CD1c-positive myeloid dendritic cell (primary cell): ENCODE data around the gene STARD8.
"Not testable (repeated sequence)": the region's sequence is repeated elsewhere in the genome, so short reads cannot be mapped to it uniquely, and the experiment has no call there.

ENCODE experiments used
- DNase-seq: peaks from one replicate; pipeline ENCODE4 v3.0.0-alpha.2; 2016; ENCODE audit errors: extremely low spot score

The STARD8 gene

DNA sequence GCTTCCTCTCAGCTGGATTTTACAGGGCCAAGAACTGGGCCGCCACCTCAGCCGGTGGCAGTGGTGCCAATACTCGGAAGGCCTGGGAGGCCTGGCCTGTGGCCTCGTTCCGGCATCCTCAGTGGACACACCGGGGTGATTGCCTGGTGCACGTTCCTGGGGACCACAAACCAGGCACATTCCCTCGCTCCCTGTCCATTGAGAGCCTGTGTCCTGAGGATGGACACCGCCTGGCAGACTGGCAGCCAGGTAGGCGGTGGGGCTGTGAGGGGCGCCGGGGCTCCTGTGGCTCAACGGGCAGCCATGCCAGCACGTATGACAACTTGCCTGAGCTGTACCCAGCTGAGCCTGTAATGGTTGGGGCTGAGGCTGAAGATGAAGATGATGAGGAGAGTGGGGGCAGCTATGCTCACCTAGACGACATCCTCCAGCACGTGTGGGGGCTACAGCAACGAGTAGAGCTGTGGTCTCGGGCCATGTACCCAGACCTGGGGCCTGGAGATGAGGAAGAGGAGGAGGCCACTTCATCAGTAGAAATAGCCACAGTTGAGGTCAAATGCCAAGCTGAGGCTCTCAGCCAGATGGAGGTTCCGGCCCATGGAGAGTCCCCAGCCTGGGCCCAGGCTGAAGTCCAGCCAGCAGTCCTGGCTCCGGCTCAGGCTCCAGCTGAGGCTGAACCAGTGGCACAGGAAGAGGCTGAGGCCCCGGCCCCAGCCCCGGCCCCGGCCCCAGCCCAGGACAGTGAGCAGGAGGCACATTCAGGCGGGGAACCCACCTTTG is 70.4 kb downstream of the STARD8 start:
- no peak for DNase-seq

DNA sequence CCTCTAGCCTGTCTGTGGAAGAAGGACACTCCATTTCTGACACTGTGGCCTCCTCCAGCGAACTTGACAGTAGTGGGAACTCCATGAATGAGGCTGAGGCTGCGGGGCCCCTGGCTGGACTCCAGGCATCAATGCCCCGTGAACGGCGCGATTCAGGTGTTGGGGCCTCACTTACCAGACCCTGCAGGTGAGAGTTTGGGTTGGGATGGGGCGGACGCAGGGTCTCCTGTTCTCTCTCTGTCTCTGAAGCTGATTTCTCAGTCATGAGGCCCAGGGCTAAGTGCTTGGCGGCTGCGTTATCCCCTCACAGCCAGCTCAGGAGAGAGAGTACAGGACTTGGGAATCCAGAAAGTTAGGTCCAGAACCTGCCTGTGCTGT is 71.0 kb downstream of the STARD8 start:
- DNase-seq, result no peak

DNA sequence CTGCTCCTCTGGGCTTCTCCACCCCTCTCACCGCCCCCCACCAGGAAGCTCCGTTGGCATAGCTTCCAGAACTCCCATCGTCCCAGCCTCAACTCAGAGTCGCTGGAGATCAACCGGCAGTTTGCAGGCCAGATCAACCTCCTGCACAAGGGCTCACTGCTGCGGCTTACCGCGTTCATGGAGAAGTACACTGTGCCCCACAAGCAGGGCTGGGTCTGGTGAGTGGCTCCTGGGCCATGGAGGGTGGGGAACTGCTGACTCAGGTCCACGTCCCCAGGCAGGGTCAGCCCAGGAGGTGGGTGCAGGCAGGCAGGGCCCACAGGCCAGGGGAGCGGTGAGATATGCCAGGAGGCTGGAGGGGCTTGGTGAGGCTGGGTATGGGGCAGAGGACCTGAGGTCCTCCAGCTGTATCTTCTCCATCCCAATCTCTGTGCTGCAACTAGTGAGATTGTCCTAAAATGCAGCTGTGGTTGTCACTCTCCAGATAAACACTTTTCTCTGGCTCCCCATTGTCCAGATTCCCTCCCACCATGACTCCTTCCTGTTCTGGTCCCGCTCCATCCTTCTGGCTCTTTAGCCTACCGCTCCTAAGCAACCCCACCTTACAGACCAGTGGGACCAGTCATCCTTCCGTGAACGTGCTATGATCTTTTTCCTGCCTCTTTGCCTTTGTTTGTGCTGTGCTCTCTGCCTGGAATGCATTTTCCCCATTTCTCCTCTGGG is 71.9 kb downstream of the STARD8 start:
- DNase-seq, result no peak

DNA sequence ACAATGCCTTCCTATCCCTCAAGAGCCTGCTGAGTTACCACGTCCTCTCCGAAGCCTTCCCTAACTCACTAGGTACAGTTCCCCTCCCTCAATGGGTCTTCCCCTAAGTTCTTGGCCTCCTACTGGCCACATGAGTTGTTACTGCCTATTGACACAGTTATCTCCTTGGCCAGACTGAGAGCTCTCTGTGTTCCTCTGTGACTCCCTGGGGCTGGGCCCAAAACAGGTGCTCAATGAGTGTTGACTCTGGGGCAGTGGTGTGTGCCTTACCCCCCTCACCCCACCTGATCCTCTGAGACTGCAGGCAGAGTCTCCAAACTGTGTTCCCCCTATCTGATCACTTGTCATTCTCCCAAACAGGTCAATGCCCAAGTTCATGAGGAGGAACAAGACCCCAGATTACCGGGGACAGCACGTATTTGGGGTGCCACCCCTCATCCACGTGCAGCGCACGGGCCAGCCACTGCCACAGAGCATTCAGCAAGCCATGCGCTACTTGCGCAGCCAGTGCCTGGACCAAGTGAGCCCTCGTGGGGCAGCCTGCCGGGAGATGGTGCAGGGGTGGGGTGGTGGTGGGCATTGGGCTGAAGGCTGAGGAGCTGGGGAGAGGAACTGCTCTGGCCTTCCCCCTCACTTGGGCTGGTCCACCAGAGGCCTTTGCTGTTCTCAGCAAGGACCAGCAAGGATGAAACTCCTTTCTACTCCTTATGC is 72.6 kb downstream of the STARD8 start:
- no peak for DNase-seq

DNA sequence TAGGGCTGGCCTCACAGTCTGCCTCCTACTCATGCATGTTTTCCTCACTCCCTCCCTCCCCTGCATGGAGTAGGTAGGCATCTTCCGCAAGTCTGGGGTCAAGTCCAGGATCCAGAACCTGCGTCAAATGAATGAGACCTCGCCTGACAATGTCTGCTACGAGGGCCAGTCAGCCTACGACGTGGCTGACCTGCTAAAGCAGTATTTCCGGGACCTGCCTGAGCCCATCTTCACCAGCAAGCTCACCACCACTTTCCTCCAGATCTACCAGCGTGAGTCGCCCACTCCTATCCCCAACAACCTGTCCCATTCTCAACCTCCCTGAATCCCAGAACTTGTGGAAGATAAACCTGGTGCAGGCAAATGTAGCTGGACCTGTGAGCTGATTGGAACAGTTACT is 73.4 kb downstream of the STARD8 start:
- no peak for DNase-seq

DNA sequence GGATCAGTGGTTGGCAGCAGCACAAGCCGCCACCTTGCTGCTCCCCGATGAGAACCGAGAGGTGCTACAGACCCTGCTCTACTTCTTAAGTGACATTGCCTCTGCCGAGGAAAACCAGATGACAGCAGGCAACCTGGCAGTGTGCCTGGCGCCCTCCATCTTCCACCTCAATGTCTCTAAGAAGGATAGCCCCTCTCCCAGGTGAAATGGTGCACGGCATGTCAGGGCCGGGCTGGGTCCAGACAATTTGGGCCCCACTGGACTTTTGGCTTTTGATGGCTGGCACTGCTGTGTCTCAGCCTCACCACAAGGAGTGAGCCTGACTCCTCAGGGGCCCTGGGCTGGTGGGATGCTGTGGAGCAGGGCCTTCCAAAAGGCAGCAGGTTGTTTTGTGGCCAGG is 74.1 kb downstream of the STARD8 start:
- DNase-seq, result no peak

DNA sequence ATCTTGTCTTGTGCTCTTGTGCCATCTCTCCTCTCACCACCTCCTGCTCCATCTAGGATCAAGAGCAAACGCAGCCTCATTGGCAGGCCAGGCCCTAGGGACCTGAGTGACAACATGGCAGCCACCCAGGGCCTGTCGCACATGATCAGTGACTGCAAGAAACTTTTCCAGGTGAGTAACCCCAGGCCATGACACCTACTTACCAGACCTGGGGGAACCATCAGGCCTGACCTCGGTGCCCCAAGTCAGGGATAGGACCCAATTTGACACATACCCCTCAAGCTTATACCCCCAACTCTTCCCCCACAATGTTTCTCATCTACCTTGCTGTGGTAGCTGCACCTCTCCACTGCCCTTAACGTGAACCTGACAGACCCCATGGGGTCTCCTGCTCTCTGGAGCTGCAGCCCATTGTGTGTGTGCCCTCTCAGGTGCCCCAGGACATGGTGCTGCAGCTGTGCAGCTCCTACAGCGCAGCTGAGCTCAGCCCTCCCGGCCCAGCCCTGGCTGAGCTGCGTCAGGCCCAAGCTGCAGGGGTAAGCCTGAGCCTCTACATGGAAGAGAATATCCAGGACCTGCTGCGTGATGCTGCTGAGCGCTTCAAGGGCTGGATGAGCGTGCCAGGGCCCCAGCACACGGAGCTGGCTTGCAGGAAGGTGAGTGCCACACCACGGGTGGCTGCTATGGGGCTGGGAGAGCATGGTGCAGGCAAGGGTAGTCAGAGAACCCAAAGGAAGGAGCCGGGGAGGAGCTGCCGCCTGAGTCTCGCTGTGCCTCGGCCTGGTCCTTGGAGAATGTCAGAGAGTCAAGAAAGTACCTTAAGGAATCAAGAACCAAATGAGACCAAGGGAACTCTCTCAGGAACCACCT is 74.8 kb downstream of the STARD8 start:
- DNase-seq, result no peak

DNA sequence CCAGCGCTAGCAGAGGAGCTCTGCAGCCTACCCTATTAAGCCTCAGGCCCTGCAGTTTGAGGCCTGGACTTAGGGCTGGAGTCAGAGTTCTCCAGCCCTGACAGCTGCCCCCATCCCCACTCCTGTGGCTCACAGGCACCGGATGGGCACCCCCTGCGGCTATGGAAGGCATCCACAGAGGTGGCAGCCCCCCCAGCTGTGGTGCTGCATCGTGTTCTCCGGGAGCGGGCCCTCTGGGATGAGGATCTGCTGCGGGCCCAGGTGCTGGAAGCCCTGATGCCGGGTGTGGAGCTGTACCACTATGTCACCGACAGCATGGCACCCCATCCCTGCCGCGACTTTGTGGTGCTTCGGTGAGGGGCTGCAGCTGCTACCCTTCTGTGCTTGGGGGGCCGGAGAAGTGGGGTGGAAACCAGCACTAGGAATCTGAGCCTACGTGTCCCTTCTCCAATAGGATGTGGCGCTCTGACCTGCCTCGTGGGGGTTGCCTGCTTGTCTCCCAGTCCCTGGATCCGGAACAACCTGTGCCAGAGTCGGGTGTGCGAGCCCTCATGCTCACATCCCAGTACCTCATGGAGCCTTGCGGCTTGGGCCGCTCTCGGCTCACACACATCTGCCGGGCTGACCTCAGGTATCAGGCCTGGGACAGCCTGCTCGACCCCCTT is 76.2 kb downstream of the STARD8 start:
- no peak for DNase-seq

DNA sequence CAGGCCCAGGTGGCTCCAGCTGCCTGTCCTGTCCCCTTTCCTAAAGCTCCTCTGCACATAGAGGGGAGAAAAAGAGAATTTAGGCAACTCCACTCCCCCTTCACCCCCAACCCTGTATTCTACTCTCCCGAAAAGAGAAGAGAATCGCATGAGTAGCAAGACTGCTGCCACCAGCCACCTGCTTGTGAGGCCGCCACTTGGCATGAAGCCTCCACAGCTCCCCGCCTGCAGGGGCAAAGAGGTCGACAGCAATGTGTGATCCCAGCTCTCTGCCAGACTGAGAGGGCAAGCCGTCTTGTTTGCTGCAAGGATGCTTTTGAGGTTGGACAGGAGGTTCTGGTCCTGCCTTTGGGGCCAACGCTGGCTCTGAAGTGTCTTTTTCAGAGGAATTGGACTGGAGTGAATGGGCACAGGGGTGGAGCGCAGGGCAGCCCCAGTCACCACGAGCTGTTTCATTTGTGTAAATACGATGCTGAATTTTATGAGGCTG is 77.1 kb downstream of the STARD8 start:
- no peak for DNase-seq

DNA sequence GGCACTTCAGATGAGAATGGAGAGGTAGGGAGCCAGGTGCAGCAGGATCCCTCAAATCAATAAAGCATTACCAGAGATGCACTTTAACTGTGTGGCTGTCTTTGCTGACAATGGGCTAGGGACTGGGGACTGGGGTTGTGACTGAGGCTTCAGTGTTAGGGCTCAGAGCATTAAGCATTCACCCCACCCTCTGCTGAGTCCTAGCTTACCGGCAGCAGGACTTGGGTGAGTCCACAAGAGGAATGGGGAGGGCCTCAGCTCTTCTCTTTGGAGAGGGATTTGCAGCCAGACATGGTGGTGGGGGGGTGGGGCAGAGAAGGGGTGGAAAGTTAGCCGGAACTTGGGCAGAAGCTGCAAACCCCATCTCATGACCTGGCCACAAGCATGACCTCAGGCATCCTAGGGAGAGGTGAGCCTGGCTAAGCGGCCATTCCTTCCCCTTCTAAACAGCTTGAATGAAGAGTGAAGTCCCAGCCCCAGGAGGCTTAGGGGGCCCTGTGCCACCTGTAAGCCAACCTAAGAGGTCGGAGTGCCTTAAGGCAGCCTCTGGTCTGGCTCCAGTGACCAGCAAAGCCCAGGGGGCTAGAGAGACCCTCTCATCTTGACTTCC is 78.4 kb downstream of the STARD8 start:
- no peak for DNase-seq

DNA sequence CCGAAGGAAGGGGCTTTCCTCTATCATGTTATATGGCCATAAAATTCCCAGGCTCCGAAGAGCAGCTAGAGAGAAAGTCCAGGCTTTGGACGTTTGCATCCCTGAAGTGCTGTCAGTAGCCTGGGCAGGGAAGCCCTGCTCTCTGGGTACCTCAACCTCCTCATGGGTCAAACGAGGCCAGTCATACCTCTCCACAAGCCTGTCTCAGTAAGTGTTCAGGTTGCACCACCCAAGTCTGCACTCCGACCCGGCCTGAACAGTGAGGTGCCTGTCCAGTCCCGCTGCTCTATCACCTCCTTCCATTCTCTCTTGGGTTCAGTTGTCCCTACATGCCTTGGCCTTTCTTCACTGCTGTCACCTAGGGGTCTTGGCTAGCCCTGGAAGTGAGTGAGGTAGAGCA is 78.9 kb downstream of the STARD8 start:
- DNase-seq, result no peak

DNA sequence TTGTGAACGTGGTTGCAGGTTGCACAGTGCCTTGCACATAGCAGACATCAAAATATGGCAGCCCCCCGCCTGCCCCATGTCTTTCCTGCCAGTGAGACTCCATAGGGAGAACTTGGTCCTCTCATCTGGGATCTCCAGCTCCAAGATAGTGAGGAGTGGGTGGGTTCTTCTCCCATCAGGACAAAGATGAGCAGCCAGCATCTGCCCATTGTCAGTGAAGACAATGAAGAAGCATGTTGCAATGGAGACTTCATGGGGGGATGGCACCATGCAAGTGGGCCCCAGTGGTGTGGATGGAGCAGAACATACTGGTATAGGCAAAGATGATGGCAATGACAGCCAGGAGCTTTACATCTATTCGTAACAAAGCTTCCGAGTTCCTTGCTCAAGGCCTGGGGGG is 80.2 kb downstream of the STARD8 start:
- DNase-seq, result no peak

DNA sequence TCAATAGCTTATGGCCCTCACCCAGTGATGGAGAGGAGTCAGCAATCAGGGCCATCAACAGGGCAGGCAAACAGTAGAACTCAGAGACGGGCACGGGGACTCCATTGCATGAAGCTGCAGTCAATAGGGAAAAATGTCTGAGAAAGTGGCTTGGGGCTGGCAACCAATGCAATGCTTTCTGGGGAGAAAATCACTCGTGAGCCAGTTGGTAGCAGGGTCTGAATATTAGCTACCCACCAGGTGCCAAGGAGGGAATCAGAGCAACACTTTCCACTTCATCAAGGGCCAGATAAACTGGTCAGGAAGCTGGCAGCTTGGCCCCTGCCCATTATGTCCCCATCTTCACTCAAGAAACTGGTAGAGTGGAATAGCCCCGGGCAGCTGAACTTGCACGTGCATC is 80.7 kb downstream of the STARD8 start:
- DNase-seq, result no peak

DNA sequence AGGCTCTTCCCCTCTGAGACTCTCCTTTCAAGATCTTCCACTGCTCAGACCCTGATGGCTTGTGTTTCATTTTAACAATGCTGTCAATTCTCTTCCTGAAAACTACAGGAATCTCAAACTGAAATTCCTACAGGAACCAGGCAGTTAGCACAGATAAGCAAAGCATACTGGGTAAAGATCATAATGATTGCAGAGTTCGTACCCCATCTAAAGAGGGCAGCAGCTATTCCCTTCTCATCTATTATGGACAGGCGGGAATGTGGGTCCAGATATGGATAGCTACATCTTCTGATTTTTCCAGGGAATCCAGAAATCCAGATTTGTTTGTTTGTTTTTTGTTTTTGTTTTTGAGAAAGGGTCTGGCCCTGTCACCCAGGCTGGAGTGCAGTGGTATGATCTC is 83.8 kb downstream of the STARD8 start:
- no peak for DNase-seq

DNA sequence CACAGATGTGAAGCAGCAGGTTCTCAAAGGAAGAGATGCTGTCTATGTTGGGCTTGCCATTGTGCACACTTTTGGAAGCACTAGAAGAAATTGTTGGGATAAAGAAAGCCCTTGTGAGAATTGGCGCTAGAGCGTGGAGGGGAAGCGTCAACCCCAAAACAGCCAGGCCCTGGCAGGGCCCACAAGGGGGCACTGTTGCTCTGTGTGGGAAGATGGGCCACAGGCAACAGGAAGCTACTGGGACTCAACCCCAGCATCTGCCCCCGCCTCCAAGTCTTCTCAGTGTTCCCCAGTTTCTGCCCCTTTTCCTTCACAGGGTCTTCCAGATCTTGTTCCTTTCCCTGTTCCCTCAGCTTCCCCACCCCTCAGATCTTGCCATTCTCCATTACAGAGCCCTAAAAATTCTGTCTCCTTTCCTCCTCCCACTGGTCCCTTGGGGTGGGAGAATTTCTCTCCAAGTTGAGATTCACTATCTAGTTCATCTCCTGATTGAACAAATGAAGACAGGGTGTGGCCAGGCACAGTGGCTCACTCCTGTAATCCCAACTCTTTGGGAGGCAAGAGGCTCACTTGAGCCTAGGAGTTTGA is 85.5 kb downstream of the STARD8 start:
- DNase-seq, result peak; percentile 67

DNA sequence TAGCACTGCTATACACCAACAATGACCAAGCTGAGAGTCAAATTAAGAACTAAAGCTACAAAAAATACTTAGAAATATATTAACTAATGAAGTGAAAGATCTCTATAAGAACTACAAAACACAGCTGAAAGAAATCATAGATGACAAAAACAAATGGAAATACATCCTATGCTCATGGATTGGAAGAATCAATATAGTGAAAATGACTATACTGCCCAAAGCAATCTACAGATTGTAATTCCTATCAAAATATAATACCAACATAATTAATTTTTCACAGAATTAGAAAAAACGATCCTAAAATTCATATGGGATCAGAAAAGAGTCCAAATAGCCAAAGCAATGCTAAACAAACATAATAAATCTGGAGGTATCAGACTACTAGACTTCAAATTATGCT is 87.8 kb downstream of the STARD8 start:
- no peak for DNase-seq

DNA sequence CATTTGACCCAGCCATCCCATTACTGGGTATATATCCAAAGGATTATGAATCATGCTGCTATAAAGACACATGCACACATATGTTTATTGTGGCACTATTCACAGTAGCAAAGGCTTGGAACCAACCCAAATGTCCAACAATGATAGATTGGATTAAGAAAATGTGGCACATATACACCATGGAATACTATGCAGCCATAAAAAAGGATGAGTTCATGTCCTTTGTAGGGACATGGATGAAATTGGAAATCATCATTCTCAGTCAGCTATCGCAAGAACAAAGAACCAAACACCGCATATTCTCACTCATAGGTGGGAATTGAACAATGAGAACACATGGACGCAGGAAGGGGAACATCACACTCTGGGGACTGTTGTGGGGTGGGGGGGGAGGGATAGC is 94.4 kb downstream of the STARD8 start:
- DNase-seq, result not testable (repeated sequence)

DNA sequence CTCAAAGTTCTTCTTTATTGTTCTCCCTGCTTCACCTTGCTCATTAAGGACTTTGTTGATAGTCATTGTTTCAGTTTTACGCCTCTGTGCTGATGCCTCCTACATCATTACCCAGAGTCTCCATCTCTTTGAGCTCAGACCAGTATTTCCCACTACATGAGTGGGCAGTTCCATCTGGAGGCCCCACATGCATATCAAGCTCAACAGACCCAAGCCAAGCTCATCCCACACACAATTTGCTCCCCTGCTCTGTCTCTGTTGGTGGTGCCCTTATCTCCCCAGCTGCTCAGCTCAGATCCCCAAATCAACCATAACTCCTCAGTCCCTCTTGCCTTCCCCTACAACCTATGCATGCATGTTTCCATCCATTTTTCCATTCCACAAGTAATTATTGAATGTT is 96.3 kb downstream of the STARD8 start:
- DNase-seq, result no peak

DNA sequence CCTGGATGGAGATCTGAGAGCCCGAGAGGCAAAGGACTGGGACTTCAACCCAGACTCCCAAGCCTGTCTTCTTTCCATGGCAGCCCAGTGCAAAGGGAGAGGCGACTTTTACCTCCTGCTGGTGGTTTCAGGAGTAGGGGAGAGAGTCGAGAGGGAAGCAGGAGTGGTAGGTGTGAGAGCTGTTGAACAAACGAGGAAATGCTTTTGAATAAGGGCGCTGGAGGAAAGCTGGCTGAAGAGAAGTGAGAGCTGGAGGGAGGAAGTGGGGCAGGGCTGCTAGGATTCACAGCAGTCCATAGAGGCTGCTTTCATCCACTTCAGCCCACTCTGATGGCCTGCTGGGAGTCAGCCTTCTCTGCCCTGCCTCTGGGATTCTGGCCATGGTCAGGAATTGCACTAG is 99.5 kb downstream of the STARD8 start:
- DNase-seq, result peak; percentile 11

DNA sequence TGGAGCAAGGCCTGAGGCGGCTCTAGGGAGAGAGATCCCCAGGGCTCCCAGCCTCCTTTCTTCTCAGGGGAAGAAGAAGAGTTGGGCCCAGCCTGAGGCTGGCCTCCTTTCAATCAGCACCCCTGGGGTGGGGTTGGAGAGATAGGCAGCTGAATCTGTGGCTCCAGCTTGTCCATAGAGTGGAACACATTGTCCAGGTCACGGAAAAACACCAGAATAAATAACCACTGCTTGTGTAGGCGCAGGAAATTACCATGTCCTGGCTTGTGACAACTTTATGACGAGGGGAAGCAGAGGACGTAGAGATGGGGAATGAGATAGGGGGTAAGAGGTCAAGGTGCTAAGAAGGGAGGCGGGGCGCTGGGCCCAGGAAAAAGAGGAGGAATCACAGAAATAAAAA is 100.6 kb downstream of the STARD8 start:
- no peak for DNase-seq
